DMS 273 (cell line): ENCODE results near the gene BSND.

Experiments
- DNase-seq: peaks from one replicate; lab custom pipeline; 2025; ENCODE audit not compliant: unreplicated experiment; lab: John Stamatoyannopoulos, UW

BSND gene

GRCh38 chr1:55060133-55060999, 61.6 kb downstream of the BSND start:
- no peak for DNase-seq

GRCh38 chr1:55061000-55061705, 62.4 kb downstream of the BSND start:
- DNase-seq, result no peak
